Transverse colon (tissue), 4 donors: ENCODE results near the gene GFRA4. TPM values are rescaled to one million over a fixed set of nuclear protein-coding genes. Genes with fewer than 3 reads are reported as not detected.

Experiments
- DNase-seq: peaks from one replicate; pipeline ENCODE4 v3.0.0-alpha.2; 2019
- H3K27ac ChIP-seq, 4 donors: fragments of 200-600 bp; sonication (generic); 2 replicates each; pipeline ENCODE4 v1.5.1; 2016 to 2018; ENCODE audit warnings: inconsistent platforms in 4 of 4
- H3K27me3 ChIP-seq: fragments of 200-600 bp; sonication (generic); 2 replicates; pipeline ENCODE4 v1.5.1; 2017; ENCODE audit warnings: inconsistent platforms
- H3K36me3 ChIP-seq, 4 donors: fragments of 200-600 bp; sonication (generic); 2 replicates each; pipeline ENCODE4 v1.5.1; 2017 to 2019; ENCODE audit warnings: inconsistent platforms in 4 of 4
- H3K4me1 ChIP-seq, 4 donors: fragments of 200-600 bp; sonication (generic); 2 replicates each; pipeline ENCODE4 v1.5.1; 2017 to 2020; ENCODE audit warnings: inconsistent platforms in 4 of 4
- H3K4me3 ChIP-seq, 4 donors: fragments of 200-600 bp; sonication (generic); 1 replicate in 1 of 4; 2 replicates in 3 of 4; pipeline versions ENCODE4 v1.5.1 to v1.6.1; 2017 to 2019; ENCODE audit warnings: inconsistent platforms in 4 of 4
- H3K9me3 ChIP-seq, 2 donors: fragments of 200-600 bp; sonication (generic); 2 replicates each; pipeline ENCODE4 v1.5.1; 2017 to 2019; ENCODE audit warnings: inconsistent platforms in 2 of 2
- EP300 ChIP-seq: sonication (generic); formaldehyde crosslinking; IDR thresholded peaks from one replicate; pipeline ENCODE4 v1.6.1; 2017; ENCODE audit warnings: antibody characterized with exemption, low read depth
- POLR2A ChIP-seq: fragments of 450-650 bp; IDR thresholded peaks from one replicate; pipeline ENCODE4 v1.6.1; 2016; ENCODE audit warnings: antibody characterized with exemption, mild to moderate bottlenecking, moderate library complexity
- POLR2AphosphoS5 ChIP-seq, 3 donors: sonication (generic); formaldehyde crosslinking; IDR thresholded peaks; one replicate each; pipeline ENCODE4 v1.6.1; 2016; ENCODE audit warnings: antibody characterized with exemption in 3 of 3
- WGBS, 2 donors: methylation state at CpG; one replicate each; pipeline ENCODE4 v1.1.5; 2018; ENCODE audit warnings: low coverage in 1 of 2; 5-methylcytosine and 5-hydroxymethylcytosine counted together
- in situ Hi-C, 4 donors: fragments of 200-750 bp; cut with MboI; loops; one replicate each; pipeline versions ENCODE4 v1.15.0 to v1.15.1; 2017; ENCODE audit warnings: low sequenced_read_pairs in 3 of 4, low pct_ligation_motif_present in 1 of 4, low pct_unique_long_range_greater_than_20kb in 1 of 4
- intact Hi-C: fragments of 100-400 bp; cut with DNase I; formaldehyde crosslinking; loops from one replicate; pipeline ENCODE4 v1.15.1; 2023; ENCODE audit warnings: low total_unique reads
- total RNA-seq, 4 donors: library from RNA; depleted of rRNA; stranded (reverse); fragments of >200 nt; gene quantifications; one replicate each; pipeline ENCODE4 v1.1.0, GENCODE V29; 2016
- TF ChIP-seq, protein P1 (sequence below), 5 experiments: fragments of 200-600 bp in 3 of 5; fragments of 450-650 bp in 2 of 5; sonication (generic) in 3 of 5; IDR thresholded peaks; 1 replicate in 2 of 5; 2 replicates in 3 of 5; pipeline ENCODE4 v1.5.1; 2016 to 2017; ENCODE audit warnings: antibody characterized with exemption in 5 of 5, inconsistent platforms in 3 of 5, mild to moderate bottlenecking in 2 of 5, moderate library complexity in 1 of 5

GFRA4 gene
- total RNA-seq, 4 donors from 2014 or later, result not detected

- in situ Hi-C loops, result no loop called here
- no peaks in the 10 kb centered on the region for H3K27me3 ChIP-seq
- intact Hi-C loops, result no loop called here
- H3K9me3 ChIP-seq, result no peaks in the 10 kb centered on the region
- no peak overlapping the region for H3K4me3 ChIP-seq
- no peak for DNase-seq
- H3K4me1 ChIP-seq, result no peaks in the 10 kb centered on the region
- H3K27ac ChIP-seq, result no peak overlapping the region
- no peaks in the 10 kb centered on the region for H3K36me3 ChIP-seq
- TF ChIP-seq EP300 (no peak), POLR2AphosphoS5 (IDR thresholded peaks at IDR 0.05) (no peak), POLR2A (no peak)
- TF ChIP-seq, protein P1, sequence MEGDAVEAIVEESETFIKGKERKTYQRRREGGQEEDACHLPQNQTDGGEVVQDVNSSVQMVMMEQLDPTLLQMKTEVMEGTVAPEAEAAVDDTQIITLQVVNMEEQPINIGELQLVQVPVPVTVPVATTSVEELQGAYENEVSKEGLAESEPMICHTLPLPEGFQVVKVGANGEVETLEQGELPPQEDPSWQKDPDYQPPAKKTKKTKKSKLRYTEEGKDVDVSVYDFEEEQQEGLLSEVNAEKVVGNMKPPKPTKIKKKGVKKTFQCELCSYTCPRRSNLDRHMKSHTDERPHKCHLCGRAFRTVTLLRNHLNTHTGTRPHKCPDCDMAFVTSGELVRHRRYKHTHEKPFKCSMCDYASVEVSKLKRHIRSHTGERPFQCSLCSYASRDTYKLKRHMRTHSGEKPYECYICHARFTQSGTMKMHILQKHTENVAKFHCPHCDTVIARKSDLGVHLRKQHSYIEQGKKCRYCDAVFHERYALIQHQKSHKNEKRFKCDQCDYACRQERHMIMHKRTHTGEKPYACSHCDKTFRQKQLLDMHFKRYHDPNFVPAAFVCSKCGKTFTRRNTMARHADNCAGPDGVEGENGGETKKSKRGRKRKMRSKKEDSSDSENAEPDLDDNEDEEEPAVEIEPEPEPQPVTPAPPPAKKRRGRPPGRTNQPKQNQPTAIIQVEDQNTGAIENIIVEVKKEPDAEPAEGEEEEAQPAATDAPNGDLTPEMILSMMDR (IDR thresholded peaks at IDR 0.05), result no peak
- 90 to 91% methylated on average over 10 of the region's 10 CpGs for WGBS, 2 donors
Observed at GRCh38 chr20:3612795-3613572, 50.2 kb downstream of the GFRA4 start.

GRCh38 chr20:3611901-3612300 is 51.3 kb downstream of the GFRA4 start:
- no peak overlapping the region for H3K4me3 ChIP-seq
- no peak overlapping the region for H3K27ac ChIP-seq
- no peak for DNase-seq
- H3K36me3 ChIP-seq, result no peaks in the 10 kb centered on the region
- TF ChIP-seq, protein P1 (IDR thresholded peaks at IDR 0.05), result no peak
- TF ChIP-seq EP300 (no peak), POLR2A (no peak), POLR2AphosphoS5 (IDR thresholded peaks at IDR 0.05) (no peak)
- 30 to 36% methylated on average over 1 of the region's 1 CpG for WGBS, 2 donors
- H3K4me1 ChIP-seq, result no peaks in the 10 kb centered on the region
- no peaks in the 10 kb centered on the region for H3K27me3 ChIP-seq
- intact Hi-C loops (no loop called here), in situ Hi-C loops (no loop called here)
- no peaks in the 10 kb centered on the region for H3K9me3 ChIP-seq

Other genes starting within 250 kb of the GFRA4 start
- 10 to 100 TPM in 3 of 4 donors, 1 to 10 TPM in 1; 6.8 to 24.7 (median 15.9) TPM for gene ATRN, start 192.4 kb downstream of the GFRA4 start, total RNA-seq
- gene ADAM33, start 18.6 kb upstream of the GFRA4 start, total RNA-seq, result 100 to 1,000 TPM in 1 of 4 donors, 10 to 100 TPM in 3; 15.0 to 150 (median 44.6) TPM
- 10 to 100 TPM in 1 of 4 donors, 1 to 10 TPM in 3; 2.2 to 17.6 (median 7.9) TPM for gene SIGLEC1, start 49.2 kb upstream of the GFRA4 start, total RNA-seq
- 1 to 10 TPM in 3 of 4 donors, under 1 TPM in 1; 0.75 to 4.1 (median 2.7) TPM for gene HSPA12B, start 69.3 kb upstream of the GFRA4 start, total RNA-seq
- 10 to 100 TPM in 3 of 4 donors, 1 to 10 TPM in 1; 3.0 to 19.9 (median 16.3) TPM for gene ADISSP, start 104.4 kb upstream of the GFRA4 start, total RNA-seq
- under 1 TPM in 1 of 4 donors, not detected in 3; 0.14 TPM for gene SPEF1, start 118.0 kb upstream of the GFRA4 start, total RNA-seq
- gene CENPB, start 123.3 kb upstream of the GFRA4 start, total RNA-seq, result 10 to 100 TPM; 66.6 to 83.1 (median 72.8) TPM
- 10 to 100 TPM; 14.1 to 89.4 (median 39.5) TPM for gene CDC25B, start 132.9 kb upstream of the GFRA4 start, total RNA-seq
- 10 to 100 TPM in 3 of 4 donors, 1 to 10 TPM in 1; 9.1 to 38.5 (median 17.0) TPM for gene AP5S1, start 157.1 kb upstream of the GFRA4 start, total RNA-seq
- 100 to 1,000 TPM in 1 of 4 donors, 10 to 100 TPM in 3; 70.3 to 104 (median 81.8) TPM for gene MAVS, start 183.4 kb upstream of the GFRA4 start, total RNA-seq
- 10 to 100 TPM; 22.9 to 48.7 (median 38.2) TPM for gene PANK2, start 226.0 kb upstream of the GFRA4 start, total RNA-seq